Stimulated activated CD4-positive, alpha-beta T cell treated with anti-CD3 and anti-CD28 coated beads, Interleukin-1b, Interleukin-23, amount 100 ng/mL, for 48 hours (primary cell): Measurements from ENCODE around the gene SLC11A1.

ENCODE experiments used
- DNase-seq: peaks from one replicate; pipeline ENCODE4 v3.0.0-alpha.2; 2020

The SLC11A1 gene, protein sequence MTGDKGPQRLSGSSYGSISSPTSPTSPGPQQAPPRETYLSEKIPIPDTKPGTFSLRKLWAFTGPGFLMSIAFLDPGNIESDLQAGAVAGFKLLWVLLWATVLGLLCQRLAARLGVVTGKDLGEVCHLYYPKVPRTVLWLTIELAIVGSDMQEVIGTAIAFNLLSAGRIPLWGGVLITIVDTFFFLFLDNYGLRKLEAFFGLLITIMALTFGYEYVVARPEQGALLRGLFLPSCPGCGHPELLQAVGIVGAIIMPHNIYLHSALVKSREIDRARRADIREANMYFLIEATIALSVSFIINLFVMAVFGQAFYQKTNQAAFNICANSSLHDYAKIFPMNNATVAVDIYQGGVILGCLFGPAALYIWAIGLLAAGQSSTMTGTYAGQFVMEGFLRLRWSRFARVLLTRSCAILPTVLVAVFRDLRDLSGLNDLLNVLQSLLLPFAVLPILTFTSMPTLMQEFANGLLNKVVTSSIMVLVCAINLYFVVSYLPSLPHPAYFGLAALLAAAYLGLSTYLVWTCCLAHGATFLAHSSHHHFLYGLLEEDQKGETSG

DNA sequence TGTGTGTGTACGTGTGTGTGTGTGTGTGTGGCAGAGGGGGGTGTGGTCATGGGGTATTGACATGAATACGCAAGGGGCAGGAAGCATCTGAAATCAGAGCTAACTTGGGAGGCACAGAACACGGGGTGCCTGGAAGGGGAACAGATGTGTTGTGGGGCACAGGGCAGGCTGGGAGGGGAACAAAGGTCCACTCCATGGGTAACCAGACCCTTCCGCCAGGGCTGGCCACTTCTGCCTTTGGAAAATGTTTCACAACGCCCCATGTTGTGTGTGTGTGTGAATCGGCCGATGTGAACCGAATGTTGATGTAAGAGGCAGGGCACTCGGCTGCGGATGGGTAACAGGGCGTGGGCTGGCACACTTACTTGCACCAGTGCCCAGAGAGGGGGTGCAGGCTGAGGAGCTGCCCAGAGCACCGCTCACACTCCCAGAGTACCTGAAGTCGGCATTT, at the start of gene SLC11A1:
Gene SLC11A1, plus strand, starts transcription at position 358 of the 451 bp plus-strand sequence. CDS start 96 bp downstream, outside the sequence.
- DNase-seq, result no peak

DNA sequence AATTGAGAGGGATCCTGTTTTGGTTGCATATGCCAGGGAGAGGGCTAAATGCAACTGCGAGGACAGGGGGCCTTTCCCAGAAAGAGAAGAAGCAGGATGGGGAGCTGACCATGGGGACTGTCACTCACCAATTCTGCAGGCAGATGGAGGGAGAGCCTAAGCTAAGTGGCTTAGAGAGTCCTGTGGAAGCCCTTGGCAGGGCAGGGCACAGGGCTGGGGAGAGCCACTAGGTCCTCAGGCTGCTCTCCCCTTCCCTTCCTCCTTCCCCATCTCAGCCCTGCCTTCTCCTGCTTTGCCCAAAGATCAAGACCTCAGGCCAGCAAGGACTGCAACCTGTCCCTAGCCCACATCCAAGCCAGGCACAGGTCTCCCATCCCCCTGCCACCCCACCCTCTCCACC, 49.8 kb upstream of the SLC11A1 start:
- no peak for DNase-seq

DNA sequence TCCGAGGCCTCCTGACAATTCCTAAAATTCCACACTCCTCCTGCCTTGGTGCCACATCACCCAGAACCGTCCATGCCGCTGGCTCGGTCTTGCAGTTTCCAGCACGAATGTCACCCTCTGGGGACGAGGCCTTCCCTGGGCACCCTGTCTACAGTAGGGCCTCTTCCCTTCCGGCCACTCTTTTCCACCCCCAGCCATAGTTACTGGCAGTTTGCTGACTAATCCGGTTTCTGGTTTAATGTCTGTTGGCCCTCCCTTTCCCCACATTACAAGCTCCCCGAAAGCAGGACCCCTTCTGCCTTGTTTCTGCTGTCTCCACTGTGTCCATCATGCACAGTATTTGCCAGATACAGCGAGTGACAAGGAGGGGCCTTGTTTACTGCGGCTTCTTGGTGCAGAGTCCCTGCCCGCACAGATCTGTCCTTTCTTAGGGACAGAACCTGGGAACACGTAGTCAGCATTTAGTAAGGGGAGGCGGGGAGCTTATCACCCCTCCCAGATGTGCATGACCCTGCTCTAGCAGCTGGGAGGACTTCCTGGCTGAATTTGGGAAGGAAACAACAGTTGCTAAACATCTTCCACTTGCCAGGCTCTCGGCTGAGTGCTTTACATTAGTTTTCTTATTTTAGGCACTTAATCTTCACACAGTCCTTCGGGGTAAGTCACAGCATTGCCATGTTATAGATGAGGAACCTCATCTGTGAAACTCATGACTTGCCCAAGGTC, 49.0 kb upstream of the SLC11A1 start:
- no peak for DNase-seq

DNA sequence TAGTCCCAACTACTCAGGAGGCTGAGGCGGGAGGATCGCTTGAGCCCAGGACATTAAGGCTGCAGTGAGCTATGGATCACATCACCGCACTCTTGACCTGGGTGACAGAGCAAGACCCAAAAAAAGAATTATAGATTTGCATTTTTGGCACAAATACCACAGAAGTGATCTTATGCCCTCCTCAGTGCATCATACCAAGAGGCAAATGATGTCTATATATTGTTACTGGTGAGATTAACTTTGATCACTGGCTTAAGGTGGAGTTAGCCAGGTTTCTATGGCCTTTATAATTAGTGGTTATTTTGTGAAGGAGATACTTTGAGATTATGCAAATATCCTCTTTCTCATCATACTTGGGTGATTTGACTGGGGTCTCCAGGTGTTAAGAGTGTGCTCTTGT, 47.5 kb upstream of the SLC11A1 start:
- DNase-seq, result no peak

DNA sequence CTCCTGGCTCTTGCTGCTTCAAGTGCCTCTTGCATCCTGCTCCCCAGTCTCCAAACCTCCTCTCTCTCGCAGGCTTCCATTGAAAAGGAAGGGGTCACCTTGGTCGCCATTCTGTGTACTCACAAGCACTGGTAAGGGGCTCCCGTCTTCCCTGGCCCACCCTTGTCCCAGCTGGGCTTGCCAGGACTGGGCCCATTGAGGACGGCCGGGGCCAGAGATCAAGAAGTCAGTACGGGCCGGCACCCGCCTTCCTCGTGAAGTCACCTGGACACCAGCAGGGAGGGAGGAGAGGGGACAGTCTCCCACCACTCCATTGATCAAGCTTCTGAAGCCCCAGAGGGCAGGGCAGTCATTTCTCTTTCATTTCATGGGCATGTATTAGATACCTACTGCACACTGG, 41.4 kb upstream of the SLC11A1 start:
- no peak for DNase-seq

DNA sequence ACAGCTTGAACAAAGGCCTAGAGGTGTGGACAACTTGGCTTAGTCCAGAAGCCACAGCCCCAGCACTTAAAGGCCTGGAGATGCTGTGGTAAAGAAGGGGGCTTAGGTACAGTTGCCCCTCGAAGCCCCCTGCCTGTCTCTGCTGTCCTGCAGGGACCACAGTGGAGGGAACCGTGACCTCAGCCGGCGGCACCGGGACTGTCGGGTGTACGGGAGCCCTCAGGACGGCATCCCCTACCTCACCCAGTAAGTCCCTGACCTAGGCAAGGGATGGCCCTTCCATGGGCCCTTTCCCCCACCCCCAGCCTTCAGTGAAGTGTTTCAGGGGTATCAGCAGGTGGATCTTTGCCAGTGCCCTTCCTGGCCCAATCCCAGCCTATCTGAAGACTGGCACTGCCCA, 40.7 kb upstream of the SLC11A1 start:
- no peak for DNase-seq

DNA sequence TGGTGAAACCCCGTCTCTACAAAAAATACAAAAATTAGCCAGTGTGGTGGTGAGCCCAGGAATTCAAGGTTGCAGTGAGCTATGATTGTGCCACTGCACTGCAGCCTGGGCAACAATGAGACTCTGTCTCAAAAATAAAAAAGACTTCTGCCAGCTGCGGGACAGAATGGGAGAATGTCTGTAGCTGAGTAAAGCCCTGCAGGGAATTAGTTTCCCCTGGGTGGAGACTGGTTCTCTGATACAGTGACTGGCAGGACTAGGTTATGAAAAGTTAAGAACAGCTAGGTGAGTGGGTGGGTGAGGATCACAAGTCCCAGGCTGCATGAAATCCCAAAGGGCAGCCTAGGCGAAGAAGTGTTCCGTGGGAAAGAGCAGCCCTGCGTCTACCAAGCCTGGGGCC, 39.2 kb upstream of the SLC11A1 start:
- DNase-seq, result no peak

DNA sequence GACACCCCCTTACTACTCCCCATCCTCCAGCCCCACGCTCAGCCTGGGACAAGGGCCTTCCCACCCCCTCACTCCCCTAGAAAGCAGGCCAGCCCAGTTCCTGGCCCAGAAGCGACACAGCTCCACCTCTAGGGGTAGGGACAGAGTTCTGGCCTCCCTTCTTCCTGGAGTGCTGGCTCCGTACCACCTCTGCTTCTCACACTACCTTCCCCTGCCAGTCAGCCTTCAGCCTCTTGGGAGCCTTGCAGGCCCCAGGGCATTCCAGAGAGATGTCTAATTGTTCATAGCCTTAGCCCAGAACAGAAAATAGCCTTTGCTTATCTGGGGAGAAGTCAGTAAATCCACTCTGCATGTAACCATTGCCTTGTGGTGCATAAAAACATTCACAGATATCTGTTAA, 38.5 kb upstream of the SLC11A1 start:
- DNase-seq, result no peak

DNA sequence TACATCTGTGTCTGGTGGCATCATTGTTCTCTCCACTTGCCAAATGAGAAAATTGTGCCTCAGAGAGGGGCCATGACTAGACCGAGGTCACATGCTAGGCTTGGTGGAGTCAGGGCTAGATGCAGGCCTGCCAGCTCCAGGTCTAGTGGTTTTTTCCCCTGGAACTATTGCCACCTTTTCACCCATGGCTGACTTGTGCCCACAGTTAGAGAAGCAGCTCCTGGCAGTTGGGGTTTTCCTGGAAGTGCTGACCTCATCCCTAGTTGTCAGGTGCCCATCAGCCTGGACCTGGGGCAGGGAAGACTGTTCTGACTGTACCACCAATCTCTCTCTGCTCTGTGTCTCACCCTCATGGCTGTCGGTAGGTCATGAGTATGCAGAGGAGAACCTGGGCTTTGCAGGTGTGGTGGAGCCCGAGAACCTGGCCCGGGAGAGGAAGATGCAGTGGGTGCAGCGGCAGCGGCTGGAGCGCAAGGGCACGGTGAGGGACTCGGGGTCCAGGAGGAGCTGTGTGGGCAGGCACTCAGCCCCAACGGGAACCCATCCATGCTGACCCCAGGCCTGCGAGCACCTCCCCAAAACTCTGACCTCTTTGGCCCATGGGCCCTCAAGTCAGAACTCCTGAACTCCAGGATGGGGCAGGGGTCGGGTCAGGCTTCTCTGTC, 37.9 kb upstream of the SLC11A1 start:
- DNase-seq, result no peak

DNA sequence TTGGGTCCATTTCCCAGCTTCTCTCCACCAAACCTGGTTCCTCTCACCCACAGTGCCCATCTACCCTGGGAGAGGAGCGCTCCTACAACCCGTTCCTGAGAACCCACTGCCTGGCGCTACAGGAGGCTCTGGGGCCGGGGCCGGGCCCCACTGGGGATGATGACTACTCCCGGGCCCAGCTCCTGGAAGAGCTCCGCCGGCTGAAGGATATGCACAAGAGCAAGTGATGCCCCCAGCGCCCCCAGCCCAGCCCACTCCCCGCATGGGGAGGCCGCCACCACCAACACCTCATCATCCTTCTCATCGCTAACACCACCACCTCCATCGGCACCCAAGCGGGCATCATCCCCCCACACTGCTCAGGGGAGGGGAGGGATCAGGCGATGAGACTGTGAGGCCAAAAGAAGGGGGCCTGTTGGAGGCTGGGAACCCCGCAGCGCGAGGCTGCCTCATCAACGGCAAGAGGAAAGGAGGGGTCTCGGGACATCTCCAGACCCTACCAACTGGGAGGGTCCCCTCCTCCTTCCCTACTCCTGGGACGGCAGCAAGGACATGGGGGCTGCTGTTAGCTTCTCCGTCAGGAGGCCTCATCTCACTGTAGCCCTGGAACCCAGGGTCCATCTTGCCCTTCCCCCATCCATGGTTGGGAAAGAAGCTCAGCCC, 37.2 kb upstream of the SLC11A1 start:
- DNase-seq, result no peak

DNA sequence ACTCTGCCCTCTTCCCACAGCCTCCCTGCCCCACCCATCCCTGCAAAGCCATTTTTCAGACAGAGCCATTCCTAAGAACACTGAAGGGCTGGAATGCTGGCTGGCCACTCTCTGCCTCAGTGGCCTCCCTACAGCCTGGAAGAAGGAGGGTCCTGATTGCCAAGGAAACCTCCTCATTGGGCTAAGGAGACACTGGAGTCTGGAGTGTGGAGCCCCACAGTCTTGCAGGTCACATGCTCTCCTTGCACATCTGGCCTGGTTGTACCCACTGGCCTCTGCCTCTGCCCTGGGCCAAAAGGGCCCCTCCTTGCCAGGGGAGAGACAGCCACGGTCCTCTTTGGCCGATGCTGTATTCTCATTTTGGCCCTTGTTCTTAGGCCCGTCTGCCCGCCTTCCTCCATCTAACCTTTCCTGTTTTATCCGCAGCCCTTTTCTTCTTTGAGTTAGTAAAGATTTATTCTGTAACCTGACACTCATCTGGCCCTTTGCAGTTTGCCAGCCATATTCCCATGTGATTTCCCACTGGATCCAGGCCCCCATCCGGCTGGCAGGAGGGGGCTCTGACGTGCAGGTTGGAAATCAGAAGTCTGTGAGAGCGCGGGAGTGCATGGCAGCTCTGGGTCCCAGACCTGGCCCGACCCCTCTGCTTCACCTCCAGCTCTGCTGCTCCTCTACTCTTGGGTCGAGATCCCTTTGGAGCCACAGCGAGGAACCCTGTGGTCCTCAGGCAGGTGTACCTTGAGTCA, 36.4 kb upstream of the SLC11A1 start:
- DNase-seq, result no peak

DNA sequence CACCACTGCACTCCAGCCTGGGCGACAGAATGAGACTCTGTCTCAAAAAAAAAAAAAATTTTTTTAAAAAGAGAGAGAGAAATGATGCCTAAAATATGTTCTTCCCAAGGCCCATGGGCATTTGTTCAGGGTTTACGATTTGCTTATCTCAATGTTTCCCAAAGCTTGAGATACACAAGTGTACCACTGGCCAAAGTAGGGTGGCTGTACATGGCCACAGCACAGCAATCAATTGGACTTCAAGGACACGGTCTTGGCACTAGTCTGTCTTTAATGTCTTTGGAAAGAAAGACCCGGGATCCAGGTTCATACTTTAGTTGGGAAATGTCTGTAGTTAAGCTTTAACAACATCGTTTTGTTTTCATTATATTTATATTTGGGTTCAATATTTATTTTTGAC, 34.9 kb upstream of the SLC11A1 start:
- DNase-seq, result no peak

DNA sequence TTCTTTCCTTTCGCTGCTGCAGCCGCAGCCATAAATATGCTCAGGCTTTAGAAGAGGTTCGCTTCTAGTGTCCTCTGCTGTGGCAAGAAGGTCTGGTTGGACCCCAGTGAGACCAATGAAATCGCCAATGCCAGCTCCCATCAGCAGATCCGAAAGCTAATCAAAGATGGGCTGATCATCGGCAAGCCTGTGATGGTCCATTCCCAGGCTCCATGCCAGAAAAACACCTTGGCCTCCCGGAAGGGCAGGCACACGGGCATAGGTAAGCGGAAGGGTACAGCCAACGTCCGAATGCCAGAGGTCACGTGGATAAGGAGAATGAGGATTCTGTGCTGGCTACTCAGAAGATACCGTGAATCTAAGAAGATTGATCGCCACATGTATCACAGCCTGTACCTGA, 28.0 kb upstream of the SLC11A1 start:
- DNase-seq, result no peak

DNA sequence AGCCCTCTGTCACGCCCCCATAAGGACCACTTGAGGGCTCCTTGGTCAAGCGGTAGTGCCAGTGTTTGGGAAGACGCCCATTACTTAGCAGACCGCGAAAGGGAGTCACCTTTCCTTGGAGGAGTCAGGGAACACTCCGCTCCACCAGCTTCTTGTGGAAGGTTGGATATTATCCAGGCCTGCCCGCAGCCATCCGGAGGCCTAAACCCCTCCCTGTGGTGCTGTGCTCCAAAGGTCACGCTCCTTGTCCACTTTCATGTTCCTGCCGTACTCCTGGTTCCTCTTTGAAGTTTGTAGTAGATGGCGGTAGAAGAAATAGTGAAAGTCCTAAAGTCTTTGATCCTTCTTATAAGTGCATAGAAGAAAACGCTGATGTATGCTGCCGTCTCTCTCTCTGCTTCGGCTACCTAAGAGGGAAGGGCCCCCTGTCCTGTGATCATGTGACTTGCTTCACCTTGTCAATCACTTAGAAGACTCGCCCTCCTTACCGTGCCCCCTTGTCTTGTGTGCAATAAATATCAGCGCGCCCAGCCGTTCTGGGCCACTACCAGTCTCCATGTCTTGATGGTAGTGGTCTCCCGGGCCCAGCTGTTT, 27.1 kb upstream of the SLC11A1 start:
- no peak for DNase-seq

DNA sequence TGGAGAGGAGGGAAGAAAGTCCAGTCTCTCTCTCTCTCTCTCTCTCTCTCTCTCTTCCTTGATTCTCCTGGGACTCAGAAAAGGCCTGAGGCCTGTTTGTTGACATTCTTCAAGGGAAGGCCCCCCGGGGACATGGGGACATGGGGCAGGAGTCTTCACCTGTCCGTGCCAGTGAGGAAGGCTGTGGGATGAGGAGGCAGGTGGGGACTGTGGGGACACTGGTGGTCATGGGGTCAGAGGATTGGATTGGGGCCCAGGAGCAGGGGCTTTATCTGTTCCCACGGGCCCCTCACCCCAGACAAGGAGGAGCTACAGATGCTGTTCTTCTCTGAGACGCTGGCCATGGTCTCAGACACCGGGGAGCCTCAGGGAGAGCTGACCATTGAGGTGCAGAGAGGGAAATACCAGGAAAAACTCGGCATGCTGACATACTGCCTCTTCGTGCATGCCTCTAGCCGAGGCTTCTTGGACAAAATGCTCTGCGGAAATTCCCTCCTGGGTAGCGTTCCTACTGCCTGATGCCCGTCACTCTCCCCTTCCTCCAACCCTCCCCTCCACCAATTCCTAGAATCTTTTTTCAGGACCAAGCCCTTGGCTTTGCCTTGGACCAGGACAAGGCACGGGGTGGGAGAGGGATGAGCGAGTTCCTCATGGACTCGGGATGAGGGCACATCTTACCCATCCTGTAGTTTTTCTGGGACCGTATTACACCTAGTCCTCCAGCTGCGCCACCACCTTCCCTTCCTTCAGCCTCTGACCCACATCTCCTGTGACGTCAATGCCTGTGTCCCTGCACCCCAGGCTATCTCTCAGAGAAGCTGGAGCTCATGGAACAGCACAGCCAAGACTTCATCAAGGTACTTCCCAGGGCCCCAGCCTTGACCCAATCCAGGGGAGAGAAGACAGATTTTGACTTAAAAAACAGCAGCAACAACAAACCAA, 24.6 kb upstream of the SLC11A1 start:
- DNase-seq, result no peak

DNA sequence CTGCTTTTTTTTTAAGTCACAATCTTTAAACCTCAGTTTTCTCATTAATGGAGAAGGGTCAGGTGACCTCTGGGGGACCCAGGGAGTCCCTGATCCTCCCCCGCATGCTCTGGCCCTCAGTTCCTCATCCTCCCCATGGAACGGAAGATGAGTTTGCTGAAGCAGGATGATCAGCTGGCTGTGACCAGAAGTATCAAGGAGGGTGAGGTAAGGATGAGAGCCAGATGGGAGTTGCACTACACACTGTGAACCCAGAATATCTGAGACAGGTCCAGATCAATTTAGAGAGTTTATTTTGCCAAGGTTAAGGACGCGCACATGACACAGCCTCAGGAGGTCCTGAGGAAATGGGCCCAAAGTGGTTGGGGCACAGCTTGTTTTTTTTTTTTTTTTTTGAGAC, 21.6 kb upstream of the SLC11A1 start:
- DNase-seq, result no peak

DNA sequence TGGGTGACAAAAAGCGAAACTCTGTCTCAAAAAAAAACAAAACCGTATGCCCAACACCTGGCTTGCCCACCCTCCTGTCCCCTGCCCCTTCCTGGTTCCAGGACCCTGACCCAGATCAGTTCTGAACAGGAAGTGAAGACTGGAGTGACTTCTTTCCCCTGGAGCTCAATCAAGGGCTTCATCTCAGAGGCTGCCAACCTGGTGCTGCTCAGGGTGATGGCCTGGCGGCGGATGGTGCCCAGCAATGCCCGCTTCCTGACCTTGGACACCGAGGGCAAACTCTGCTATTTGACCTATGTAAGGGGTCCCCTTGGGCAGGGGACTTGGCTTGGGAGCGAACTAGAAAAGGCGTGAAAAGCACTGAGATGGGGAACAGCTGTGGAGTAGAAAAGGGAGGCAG, 19.5 kb upstream of the SLC11A1 start:
- no peak for DNase-seq

DNA sequence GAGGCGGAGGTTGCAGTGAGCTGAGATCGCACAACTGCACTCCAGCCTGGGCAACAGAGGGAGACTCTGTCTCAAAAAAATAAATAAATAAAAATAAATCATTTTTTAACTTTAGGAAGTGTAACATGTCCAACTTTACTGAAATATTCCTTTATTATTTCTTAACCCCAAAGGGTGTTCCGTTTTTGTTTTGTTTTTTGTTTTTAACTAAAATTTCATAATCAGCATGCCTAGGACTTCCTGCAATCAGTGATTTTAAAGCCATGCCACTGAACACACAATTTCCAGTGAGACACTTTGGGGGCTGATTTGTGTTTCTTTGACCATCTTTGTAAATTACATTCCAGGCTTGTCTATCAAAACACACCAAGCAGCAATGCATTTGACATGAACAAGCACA, 18.3 kb upstream of the SLC11A1 start:
- DNase-seq, result no peak

DNA sequence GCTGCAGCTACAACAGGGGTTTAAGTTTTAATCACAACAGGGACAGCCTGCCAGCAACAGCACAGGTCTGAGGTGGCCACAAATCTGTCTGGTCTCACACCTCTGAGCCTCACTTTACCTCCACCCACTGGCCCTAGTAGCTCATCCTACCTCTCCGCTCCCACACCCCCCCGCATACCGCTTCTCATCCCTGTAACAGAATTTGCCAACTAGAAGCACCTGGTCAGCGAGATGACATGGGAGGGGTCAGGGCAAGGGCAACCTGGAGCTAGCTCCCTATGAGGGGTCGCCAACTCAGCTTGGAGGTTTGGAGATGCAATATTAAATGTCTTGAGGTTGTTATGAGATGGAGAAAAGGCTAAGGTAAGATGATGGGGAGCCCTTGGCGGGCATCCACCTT, 17.9 kb upstream of the SLC11A1 start:
- no peak for DNase-seq

DNA sequence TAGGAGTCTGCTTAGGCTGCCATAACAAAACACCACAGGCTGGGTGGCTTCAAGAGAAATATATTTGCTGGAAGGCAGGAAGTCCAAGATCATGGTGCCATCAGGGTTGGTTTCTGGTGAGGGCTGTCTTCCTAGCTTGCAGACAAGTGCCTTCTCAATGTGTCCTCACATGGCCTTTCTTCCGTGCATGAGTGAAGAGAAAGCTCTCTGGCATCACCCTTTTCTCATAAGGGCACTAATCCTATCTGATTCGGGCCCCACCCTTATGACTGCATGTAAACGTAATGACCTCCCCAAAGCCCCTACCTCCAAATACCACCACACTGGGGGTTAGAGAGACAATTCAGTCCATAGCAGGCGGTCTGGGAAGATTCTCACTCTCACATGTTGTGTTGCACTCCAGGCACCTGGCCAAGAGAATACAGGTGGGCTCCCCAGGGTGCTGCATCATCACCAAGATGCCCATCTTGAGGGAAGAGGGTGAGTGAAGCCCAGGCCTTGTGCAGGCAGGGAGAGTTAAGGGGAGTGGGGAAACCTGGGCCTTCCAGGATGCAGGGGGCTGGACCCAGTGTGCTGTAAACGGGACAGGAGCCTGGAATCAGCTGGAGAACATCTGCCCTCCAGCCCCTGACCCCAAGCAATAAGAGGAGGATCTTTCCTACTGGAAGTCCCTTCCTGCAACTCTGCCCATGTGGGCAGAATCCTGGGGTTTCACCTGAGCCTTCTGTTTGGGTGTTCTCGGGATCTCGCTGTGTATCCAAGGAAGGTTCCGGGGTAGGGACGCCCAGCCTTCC, 15.3 kb upstream of the SLC11A1 start:
- DNase-seq, result no peak
